Prostate gland (tissue), 2 donors: Measurements from ENCODE around the gene DNMT3A.

Experiments
- CTCF ChIP-seq, 4 experiments: fragments of 200-600 bp in 2 of 4; fragments of 450-650 bp in 2 of 4; sonication (generic) in 2 of 4; IDR thresholded peaks; 1 replicate in 3 of 4; 2 replicates in 1 of 4; pipeline ENCODE4 v1.5.1; 2016 to 2019; ENCODE audit warnings: antibody characterized with exemption in 4 of 4, mild to moderate bottlenecking in 2 of 4, moderate library complexity in 2 of 4
- POLR2A ChIP-seq: fragments of 450-650 bp; IDR thresholded peaks from one replicate; pipeline ENCODE4 v1.6.1; 2016; ENCODE audit warnings: antibody characterized with exemption, mild to moderate bottlenecking

- TF ChIP-seq CTCF (IDR thresholded peaks at IDR 0.05) (no peak), POLR2A (no peak)
Observed at GRCh38 chr2:25265802-25266201, 75.9 kb downstream of the DNMT3A start.
